Neural crest cell (in vitro differentiated cells): ENCODE data around the gene PLCB1. TPM values are rescaled to one million over a fixed set of nuclear protein-coding genes. Genes with fewer than 3 reads are reported as not detected.

Experiments used
- DNase-seq: peaks from one replicate; pipeline ENCODE4 v3.0.0; 2021; ENCODE audit warnings: low read depth, mixed read lengths, low spot score
- H3K27ac Mint-ChIP-seq: one replicate; pipeline ENCODE4 v1.8.0; 2021; ENCODE audit warnings: mild to moderate bottlenecking, mixed read lengths; ENCODE audit not compliant: unreplicated experiment
- H3K27me3 Mint-ChIP-seq: 2 replicates; pipeline ENCODE4 v1.8.0; 2021; ENCODE audit warnings: low read depth, mild to moderate bottlenecking, mixed read lengths
- H3K36me3 Mint-ChIP-seq: 2 replicates; pipeline ENCODE4 v1.8.0; 2021; ENCODE audit warnings: low read depth, mild to moderate bottlenecking, mixed read lengths
- H3K4me1 Mint-ChIP-seq: 2 replicates; pipeline ENCODE4 v1.8.0; 2021; ENCODE audit warnings: mixed read lengths
- H3K4me3 Mint-ChIP-seq: one replicate; pipeline ENCODE4 v1.8.0; 2021; ENCODE audit warnings: mild to moderate bottlenecking, mixed read lengths
- H3K9me3 Mint-ChIP-seq: 2 replicates; pipeline ENCODE4 v1.8.0; 2021; ENCODE audit warnings: mixed read lengths
- total RNA-seq: library from RNA; stranded (reverse); gene quantifications from 2 replicates; pipeline ENCODE4 v1.2.1, GENCODE V29; 2021
- TF ChIP-seq, protein P1 (sequence below): fragments of 200-600 bp; sonication (generic); conservative IDR thresholded peaks from 2 replicates; pipeline ENCODE4 v1.5.0; 2021; ENCODE audit warnings: antibody characterized with exemption, mild to moderate bottlenecking

PLCB1 gene
- total RNA-seq, 1 donor from 2014 or later, result 13.7 TPM

DNA sequence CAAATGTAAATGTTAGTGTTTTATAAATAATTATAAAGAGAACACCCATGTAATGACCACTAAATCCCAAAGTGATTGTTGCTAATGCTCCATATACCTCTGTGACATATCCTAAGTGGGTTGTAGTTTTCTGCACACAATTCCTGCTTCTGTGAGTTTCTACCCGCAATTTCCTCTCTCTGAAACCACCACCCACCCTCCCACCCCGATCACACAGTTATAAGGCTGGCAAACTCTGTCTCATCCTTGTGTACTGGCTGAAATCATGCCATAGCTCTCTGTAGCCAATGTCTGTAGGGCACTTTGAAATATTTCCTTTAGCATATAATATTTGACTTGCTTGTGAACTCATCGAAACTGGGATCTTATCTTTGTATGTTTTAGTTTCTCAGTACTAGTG lies 236.6 kb downstream of the PLCB1 start:
- DNase-seq, result no peak
- Mint-ChIP-seq H3K27me3 (no peaks in the 10 kb centered on the region), H3K4me3 (no peak overlapping the region), H3K36me3 (no peaks in the 10 kb centered on the region), H3K27ac (no peak overlapping the region), H3K9me3 (no peaks in the 10 kb centered on the region), H3K4me1 (no peaks in the 10 kb centered on the region)
- TF ChIP-seq, protein P1, sequence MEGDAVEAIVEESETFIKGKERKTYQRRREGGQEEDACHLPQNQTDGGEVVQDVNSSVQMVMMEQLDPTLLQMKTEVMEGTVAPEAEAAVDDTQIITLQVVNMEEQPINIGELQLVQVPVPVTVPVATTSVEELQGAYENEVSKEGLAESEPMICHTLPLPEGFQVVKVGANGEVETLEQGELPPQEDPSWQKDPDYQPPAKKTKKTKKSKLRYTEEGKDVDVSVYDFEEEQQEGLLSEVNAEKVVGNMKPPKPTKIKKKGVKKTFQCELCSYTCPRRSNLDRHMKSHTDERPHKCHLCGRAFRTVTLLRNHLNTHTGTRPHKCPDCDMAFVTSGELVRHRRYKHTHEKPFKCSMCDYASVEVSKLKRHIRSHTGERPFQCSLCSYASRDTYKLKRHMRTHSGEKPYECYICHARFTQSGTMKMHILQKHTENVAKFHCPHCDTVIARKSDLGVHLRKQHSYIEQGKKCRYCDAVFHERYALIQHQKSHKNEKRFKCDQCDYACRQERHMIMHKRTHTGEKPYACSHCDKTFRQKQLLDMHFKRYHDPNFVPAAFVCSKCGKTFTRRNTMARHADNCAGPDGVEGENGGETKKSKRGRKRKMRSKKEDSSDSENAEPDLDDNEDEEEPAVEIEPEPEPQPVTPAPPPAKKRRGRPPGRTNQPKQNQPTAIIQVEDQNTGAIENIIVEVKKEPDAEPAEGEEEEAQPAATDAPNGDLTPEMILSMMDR, result no peak

DNA sequence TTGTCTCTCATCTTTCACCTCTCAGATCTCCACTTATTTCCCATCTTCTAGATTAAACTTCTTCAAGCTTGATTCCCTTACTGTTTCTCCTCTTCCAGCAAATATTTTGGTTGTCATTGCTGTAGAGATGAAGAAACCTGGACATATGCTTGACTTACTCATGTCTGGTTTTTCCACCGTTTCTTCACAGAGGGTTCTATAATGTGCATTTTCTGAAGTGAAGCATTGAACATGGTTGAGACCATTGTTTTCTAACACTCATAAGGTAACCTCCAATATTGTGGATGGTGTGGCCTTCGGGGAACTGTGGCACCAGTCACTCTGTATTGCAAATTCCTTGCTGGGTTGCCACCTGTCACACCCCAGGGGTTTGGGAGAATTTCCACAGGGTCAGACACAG lies 237.2 kb downstream of the PLCB1 start:
- H3K4me3 Mint-ChIP-seq, result no peak overlapping the region
- no peak for DNase-seq
- TF ChIP-seq, protein P1, result no peak
- no peaks in the 10 kb centered on the region for H3K9me3 Mint-ChIP-seq
- no peak overlapping the region for H3K27ac Mint-ChIP-seq
- H3K36me3 Mint-ChIP-seq, result no peaks in the 10 kb centered on the region
- H3K4me1 Mint-ChIP-seq, result no peaks in the 10 kb centered on the region
- no peaks in the 10 kb centered on the region for H3K27me3 Mint-ChIP-seq

DNA sequence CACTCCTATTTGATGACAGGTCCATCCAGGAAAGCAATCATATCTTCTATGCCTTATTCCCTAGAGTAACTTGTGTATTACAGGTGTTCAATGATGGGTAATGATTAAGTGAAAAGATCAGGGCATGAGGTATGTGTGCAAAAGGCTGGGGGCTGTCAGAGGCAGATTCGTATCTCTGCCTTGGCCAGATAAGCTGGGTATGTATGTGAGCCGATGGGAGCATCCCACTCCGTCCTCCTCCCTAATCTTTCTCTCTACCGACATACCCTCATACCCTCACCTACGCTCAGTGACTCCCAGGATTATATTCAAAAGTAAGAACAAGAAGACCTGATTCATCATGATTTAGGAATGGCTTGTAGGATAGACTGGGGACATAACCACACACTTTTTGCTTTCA lies 238.7 kb downstream of the PLCB1 start:
- Mint-ChIP-seq H3K4me3 (no peak overlapping the region), H3K36me3 (no peaks in the 10 kb centered on the region), H3K9me3 (no peaks in the 10 kb centered on the region), H3K27me3 (no peaks in the 10 kb centered on the region), H3K4me1 (no peaks in the 10 kb centered on the region), H3K27ac (no peak overlapping the region)
- no peak for DNase-seq
- TF ChIP-seq, protein P1, result no peak

DNA sequence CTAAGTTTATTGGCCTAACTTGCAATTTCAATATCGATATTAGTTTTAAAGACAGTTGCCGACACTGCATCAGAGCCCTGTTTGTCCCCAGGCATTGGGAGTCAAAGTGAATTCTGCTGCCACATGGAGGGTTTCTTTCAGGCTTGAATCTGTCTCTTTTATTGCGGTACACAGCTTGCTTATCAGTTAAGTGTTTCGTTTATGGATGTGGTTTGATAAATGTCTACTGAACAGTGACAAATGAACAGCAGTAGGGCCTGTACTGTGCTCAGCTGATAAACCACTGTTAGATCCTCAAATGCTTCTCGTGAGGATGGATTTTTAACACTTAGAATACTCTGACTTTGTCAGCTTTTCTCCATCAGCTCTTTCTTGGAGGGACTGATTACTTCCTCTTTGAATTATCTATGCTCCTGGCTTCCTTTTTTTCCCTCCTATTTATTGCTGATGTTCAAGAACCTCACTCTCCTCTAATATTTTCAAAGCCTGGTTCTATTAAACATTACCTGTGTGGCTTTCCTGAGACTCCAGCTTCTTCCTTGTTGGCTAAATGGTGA lies 240.8 kb downstream of the PLCB1 start:
- no peaks in the 10 kb centered on the region for H3K27me3 Mint-ChIP-seq
- DNase-seq, result no peak
- H3K9me3 Mint-ChIP-seq, result no peaks in the 10 kb centered on the region
- no peaks in the 10 kb centered on the region for H3K36me3 Mint-ChIP-seq
- no peak overlapping the region for H3K4me3 Mint-ChIP-seq
- TF ChIP-seq, protein P1, result no peak
- peaks cover 6% of the 10 kb centered on the region for H3K4me1 Mint-ChIP-seq
- no peak overlapping the region for H3K27ac Mint-ChIP-seq

DNA sequence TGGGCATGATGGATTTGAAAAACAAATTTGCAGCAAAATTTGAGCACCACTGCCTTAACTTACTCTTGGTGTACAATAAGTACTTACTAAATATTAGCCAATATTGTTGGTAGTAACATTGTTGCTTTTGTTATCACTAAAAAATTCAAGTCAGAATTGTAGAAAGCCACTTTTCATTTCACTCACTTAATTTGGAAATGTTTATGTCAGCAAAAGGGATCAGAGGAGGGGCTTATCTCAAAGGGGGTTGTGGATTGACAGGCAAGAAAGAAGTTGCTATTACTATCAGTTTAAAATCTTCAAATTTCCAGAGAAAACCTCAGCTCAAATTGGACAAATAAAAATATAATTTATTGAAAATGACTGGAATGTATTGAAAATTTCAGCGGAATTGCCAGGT lies 241.5 kb downstream of the PLCB1 start:
- no peaks in the 10 kb centered on the region for H3K36me3 Mint-ChIP-seq
- H3K9me3 Mint-ChIP-seq, result no peaks in the 10 kb centered on the region
- H3K27me3 Mint-ChIP-seq, result no peaks in the 10 kb centered on the region
- H3K4me3 Mint-ChIP-seq, result no peak overlapping the region
- TF ChIP-seq, protein P1, result no peak
- no peak overlapping the region for H3K27ac Mint-ChIP-seq
- no peak for DNase-seq
- peaks cover 6% of the 10 kb centered on the region for H3K4me1 Mint-ChIP-seq
